Endothelial cell of umbilical vein (primary cell): Measurements from ENCODE around the gene SLC25A48. TPM values are rescaled to one million over a fixed set of nuclear protein-coding genes. Genes with fewer than 3 reads are reported as not detected.

Experiments used
- BruUV-seq: library from RNA; stranded (reverse); fragments of 400-500 nt; replicated peaks from 2 replicates; lab custom pipeline; 2021; lab: Mats Ljungman, UMichigan
- CTCF ChIA-PET: fragments of 300-600, 350-600 bp; sonication (Branson Sonifier 250); formaldehyde crosslinking; loops from one replicate; lab custom pipeline; 2021; ENCODE audit warnings: antibody characterized with exemption, inconsistent platforms; lab: Charles Lee
- POLR2A ChIA-PET: fragments of 300-600, 350-600 bp; sonication (Branson Sonifier 250); formaldehyde crosslinking; loops from one replicate; lab custom pipeline; 2021; ENCODE audit warnings: antibody characterized with exemption, inconsistent platforms; lab: Charles Lee
- DNase-seq: peaks from one replicate; pipeline ENCODE4 v3.0.0-alpha.2; 2011; ENCODE audit warnings: low read depth, low spot score
- FAIRE-seq: peaks from 2 replicates; lab custom pipeline; 2011; peaks lifted over from hg19 to GRCh38; lab: Jason Lieb, UNC
- H2AFZ ChIP-seq: 2 replicates; pipeline ENCODE4 v1.6.0; 2012; ENCODE audit warnings: low read depth, low read length, control low read depth, inconsistent platforms
- H3K27ac ChIP-seq: 2 replicates; pipeline ENCODE4 v1.5.1; 2011; ENCODE audit warnings: low read depth, mild to moderate bottlenecking, control low read depth, low read length, moderate library complexity; ENCODE audit not compliant: insufficient read depth
- H3K27me3 ChIP-seq, 2 experiments: 2 replicates each; pipeline versions ENCODE4 v1.6.0 to v1.6.1; 2011; ENCODE audit warnings: low read length in 2 of 2, mixed read lengths in 1 of 2; ENCODE audit not compliant: control insufficient read depth in 2 of 2, insufficient read depth in 2 of 2
- H3K36me3 ChIP-seq, 2 experiments: 2 replicates in 1 of 2; 3 replicates in 1 of 2; pipeline ENCODE4 v1.5.1; 2011; ENCODE audit warnings: low read length in 2 of 2, mild to moderate bottlenecking in 1 of 2, moderate library complexity in 1 of 2; ENCODE audit not compliant: control insufficient read depth in 2 of 2, insufficient read depth in 2 of 2; ENCODE audit errors: extremely low read depth in 1 of 2
- H3K4me1 ChIP-seq: 3 replicates; pipeline ENCODE4 v1.5.1; 2011; ENCODE audit warnings: mild to moderate bottlenecking, low read length; ENCODE audit not compliant: control insufficient read depth, insufficient read depth; ENCODE audit errors: extremely low read depth
- H3K4me2 ChIP-seq: 2 replicates; pipeline ENCODE4 v1.6.1; 2011; ENCODE audit warnings: low read length, control low read depth, mixed read lengths; ENCODE audit not compliant: insufficient read depth
- H3K4me3 ChIP-seq, 3 experiments: fragments of 200-600 bp in 1 of 3; sonication (generic), shearing (Covaris generic) in 1 of 3; replicated peaks in 1 of 3; 2 replicates each; pipeline ENCODE4 v1.5.1; 2011 to 2016; ENCODE audit warnings: control low read depth in 3 of 3, low read length in 3 of 3, mild to moderate bottlenecking in 2 of 3, inconsistent platforms in 1 of 3, low read depth in 1 of 3, moderate library complexity in 1 of 3; ENCODE audit not compliant: insufficient read depth in 1 of 3
- H3K79me2 ChIP-seq: 2 replicates; pipeline ENCODE4 v1.6.0; 2012; ENCODE audit warnings: low read length, inconsistent platforms; ENCODE audit not compliant: control insufficient read depth, insufficient read depth
- H3K9ac ChIP-seq: replicated peaks from 2 replicates; pipeline ENCODE3; 2011; ENCODE audit warnings: low read length, control low read depth; ENCODE audit not compliant: insufficient read depth; ENCODE audit errors: extremely low read depth
- H3K9me1 ChIP-seq: replicated peaks from 3 replicates; pipeline ENCODE4 v1.6.0; 2011; ENCODE audit warnings: mild to moderate bottlenecking, low read length; ENCODE audit not compliant: control insufficient read depth, insufficient read depth; ENCODE audit errors: extremely low read depth
- H3K9me3 ChIP-seq: replicated peaks from 2 replicates; pipeline ENCODE4 v1.5.1; 2012; ENCODE audit warnings: low read length, inconsistent platforms; ENCODE audit not compliant: control insufficient read depth, insufficient read depth
- H4K20me1 ChIP-seq: replicated peaks from 2 replicates; pipeline ENCODE3; 2011; ENCODE audit warnings: mild to moderate bottlenecking, low read length; ENCODE audit not compliant: control insufficient read depth, insufficient read depth; ENCODE audit errors: extremely low read depth
- EZH2 ChIP-seq: IDR thresholded peaks from 2 replicates; pipeline ENCODE4 v1.6.1; 2012; ENCODE audit warnings: borderline replicate concordance, low read depth, mild to moderate bottlenecking, moderate library complexity, low read length, inconsistent platforms; ENCODE audit not compliant: severe bottlenecking
- FOS ChIP-seq: IDR thresholded peaks from 2 replicates; pipeline ENCODE4 v1.6.1; 2011; ENCODE audit warnings: mild to moderate bottlenecking, low read length, moderate library complexity, borderline replicate concordance; ENCODE audit not compliant: insufficient read depth
- GATA2 ChIP-seq: IDR thresholded peaks from 2 replicates; pipeline ENCODE4 v1.7.0; 2011; ENCODE audit warnings: low read depth, mild to moderate bottlenecking, moderate library complexity, mixed read lengths, low read length; ENCODE audit not compliant: insufficient read length, insufficient read depth
- JUN ChIP-seq: IDR thresholded peaks from 2 replicates; pipeline ENCODE4 v1.6.1; 2011; ENCODE audit warnings: borderline replicate concordance, low read depth; ENCODE audit not compliant: insufficient read length, insufficient read depth
- MYC ChIP-seq: IDR thresholded peaks from one replicate; pipeline ENCODE4 v1.6.1; 2011; ENCODE audit warnings: mild to moderate bottlenecking, low read depth, low read length
- POLR2A ChIP-seq: IDR thresholded peaks from 2 replicates; pipeline ENCODE4 v1.6.1; 2012; ENCODE audit warnings: low read depth, mild to moderate bottlenecking, control low read depth, low read length
- POLR2AphosphoS5 ChIP-seq: IDR thresholded peaks from 2 replicates; pipeline ENCODE4 v1.6.1; 2012; ENCODE audit warnings: low read depth, mild to moderate bottlenecking, control low read depth, low read length, moderate library complexity; ENCODE audit not compliant: insufficient read depth
- dilution Hi-C: fragments of 300-500 bp; cut with MboI; formaldehyde crosslinking; loops from one replicate; pipeline ENCODE4 v1.15.0; 2019; ENCODE audit warnings: low sequenced_read_pairs; ENCODE audit not compliant: extremely low pct_ligation_motif_present
- intact Hi-C: fragments of 100-400 bp; cut with micrococcal nuclease; formaldehyde crosslinking; loops from one replicate; pipeline ENCODE4 v1.10.0; 2022
- polyA plus RNA-seq, 4 experiments: library from polyadenylated mRNA; depleted of rRNA in 3 of 4; stranded (reverse) in 3 of 4; unstranded in 1 of 4; fragments of >200 nt; gene quantifications; 2 replicates each; pipeline versions ENCODE4 v1.2.1 to v1.2.3, GENCODE V29; 2011 to 2012; ENCODE audit warnings: missing spikeins in 1 of 4
- total RNA-seq: library from RNA; stranded (reverse); gene quantifications from 2 replicates; pipeline ENCODE4 v1.2.3, GENCODE V29; 2021
- TF ChIP-seq, protein P1 (sequence below), 2 donors: IDR thresholded peaks; 1 replicate in 1 of 2; 2 replicates in 1 of 2; pipeline ENCODE4 v1.5.1; 2011; ENCODE audit warnings: low read length in 2 of 2, mild to moderate bottlenecking in 2 of 2, moderate library complexity in 2 of 2, control low read depth in 1 of 2, inconsistent platforms in 1 of 2, low read depth in 1 of 2; ENCODE audit not compliant: insufficient read depth in 1 of 2; ENCODE audit errors: extremely low read depth in 1 of 2
- TF ChIP-seq, protein P2 (sequence below): IDR thresholded peaks from 2 replicates; pipeline ENCODE4 v1.6.1; 2011; ENCODE audit not compliant: insufficient read depth, insufficient read length

SLC25A48 gene
- total and polyA plus RNA-seq, 2 donors (not counting 3 experiments of a cell fraction or from before 2014, with no cell fraction given), result not detected

DNA sequence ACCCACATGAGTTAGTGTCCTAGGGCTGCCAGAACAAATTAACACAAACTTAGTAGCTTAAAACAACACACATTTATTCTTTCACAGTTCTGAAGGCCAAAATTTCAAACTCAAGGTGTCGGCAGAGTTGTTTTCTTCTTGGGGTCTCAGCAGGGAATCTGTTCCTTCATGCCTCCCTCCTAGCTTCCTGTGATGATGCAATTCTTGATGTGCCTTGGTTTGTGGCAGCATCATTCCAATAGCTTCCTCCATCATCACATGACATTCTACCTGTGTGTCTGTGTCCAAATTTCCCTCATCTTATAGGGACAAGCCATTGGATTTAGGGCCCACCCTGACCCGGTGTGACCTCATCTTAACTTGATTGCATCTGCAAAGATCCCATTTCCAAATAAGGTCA lies 12.2 kb upstream of the SLC25A48 start:
- ChIA-PET POLR2A (no interaction called here), CTCF (interaction anchor here (1.9 kb wide), 1 partner anchor 9 kb away, joined by 7 read pairs; no protein-coding TSS in a partner anchor)
- DNase-seq (no peak), FAIRE-seq (no peak)
- intact Hi-C loops, result no loop called here
- no TSS peak for BruUV-seq
- no peak for TF ChIP-seq MYC
- no peak for TF ChIP-seq JUN
- TF ChIP-seq POLR2AphosphoS5, result no peak
- no peak for TF ChIP-seq EZH2
- TF ChIP-seq, protein P1, sequence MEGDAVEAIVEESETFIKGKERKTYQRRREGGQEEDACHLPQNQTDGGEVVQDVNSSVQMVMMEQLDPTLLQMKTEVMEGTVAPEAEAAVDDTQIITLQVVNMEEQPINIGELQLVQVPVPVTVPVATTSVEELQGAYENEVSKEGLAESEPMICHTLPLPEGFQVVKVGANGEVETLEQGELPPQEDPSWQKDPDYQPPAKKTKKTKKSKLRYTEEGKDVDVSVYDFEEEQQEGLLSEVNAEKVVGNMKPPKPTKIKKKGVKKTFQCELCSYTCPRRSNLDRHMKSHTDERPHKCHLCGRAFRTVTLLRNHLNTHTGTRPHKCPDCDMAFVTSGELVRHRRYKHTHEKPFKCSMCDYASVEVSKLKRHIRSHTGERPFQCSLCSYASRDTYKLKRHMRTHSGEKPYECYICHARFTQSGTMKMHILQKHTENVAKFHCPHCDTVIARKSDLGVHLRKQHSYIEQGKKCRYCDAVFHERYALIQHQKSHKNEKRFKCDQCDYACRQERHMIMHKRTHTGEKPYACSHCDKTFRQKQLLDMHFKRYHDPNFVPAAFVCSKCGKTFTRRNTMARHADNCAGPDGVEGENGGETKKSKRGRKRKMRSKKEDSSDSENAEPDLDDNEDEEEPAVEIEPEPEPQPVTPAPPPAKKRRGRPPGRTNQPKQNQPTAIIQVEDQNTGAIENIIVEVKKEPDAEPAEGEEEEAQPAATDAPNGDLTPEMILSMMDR (IDR thresholded peaks at IDR 0.05; ENCODE audit: extremely low read depth in 1 of 2, insufficient read depth in 1 of 2, low read depth in 1 of 2, low read length in 2 of 2), result no peak
- TF ChIP-seq, protein P2, sequence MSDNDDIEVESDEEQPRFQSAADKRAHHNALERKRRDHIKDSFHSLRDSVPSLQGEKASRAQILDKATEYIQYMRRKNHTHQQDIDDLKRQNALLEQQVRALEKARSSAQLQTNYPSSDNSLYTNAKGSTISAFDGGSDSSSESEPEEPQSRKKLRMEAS, result no peak
- TF ChIP-seq POLR2A, result no peak
- no peak for TF ChIP-seq FOS
- TF ChIP-seq GATA2, result no peak
- no peaks in the 10 kb centered on the region for H4K20me1 ChIP-seq
- H3K4me3 ChIP-seq, result no peak overlapping the region
- H3K4me1 ChIP-seq, result no peaks in the 10 kb centered on the region
- no peak overlapping the region for H3K9ac ChIP-seq
- H3K4me2 ChIP-seq, result no peak overlapping the region
- dilution Hi-C loops, result no loop called here
- no peaks in the 10 kb centered on the region for H3K9me1 ChIP-seq
- no peaks in the 10 kb centered on the region for H3K36me3 ChIP-seq
- no peaks in the 10 kb centered on the region for H3K79me2 ChIP-seq
- H3K27ac ChIP-seq, result no peak overlapping the region
- H3K9me3 ChIP-seq, result no peaks in the 10 kb centered on the region
- peaks cover 2 to 3% of the 10 kb centered on the region in 2 experiments for H3K27me3 ChIP-seq
- H2AFZ ChIP-seq, result no peak overlapping the region
